H1 (cell line): Measurements from ENCODE around the gene DUSP3. TPM values are rescaled to one million over a fixed set of nuclear protein-coding genes. Genes with fewer than 3 reads are reported as not detected.

ENCODE experiments used
- CTCF ChIA-PET: fragments of 300-600 bp; sonication (Branson Sonifier 250); formaldehyde crosslinking; loops from one replicate; lab custom pipeline; 2021; ENCODE audit not compliant: partially characterized antibody; lab: Charles Lee
- POLR2A ChIA-PET: fragments of 300-600 bp; sonication (Branson Sonifier 250); formaldehyde crosslinking; loops from one replicate; lab custom pipeline; 2021; ENCODE audit warnings: inconsistent platforms; ENCODE audit not compliant: partially characterized antibody; lab: Charles Lee
- DNase-seq, 2 experiments: peaks; one replicate each; pipeline versions ENCODE4 v3.0.0 to v3.0.0-alpha.2; 2010 to 2022; ENCODE audit warnings: low spot score in 2 of 2, low read depth in 1 of 2, mixed read lengths in 1 of 2
- FAIRE-seq: peaks from 2 replicates; lab custom pipeline; 2011; peaks lifted over from hg19 to GRCh38; lab: Jason Lieb, UNC
- H2AFZ ChIP-seq: 2 replicates; pipeline ENCODE4 v1.8.1; 2012; ENCODE audit warnings: low read length, inconsistent platforms
- H2AK5ac ChIP-seq: 2 replicates; pipeline ENCODE4 v1.6.1; 2013; ENCODE audit warnings: low read depth, low read length
- H2BK120ac ChIP-seq: replicated peaks from 2 replicates; pipeline ENCODE3; 2013; ENCODE audit warnings: low read depth, low read length, inconsistent platforms
- H2BK12ac ChIP-seq: 2 replicates; pipeline ENCODE4 v1.6.1; 2013; ENCODE audit warnings: low read depth, low read length
- H2BK15ac ChIP-seq: 2 replicates; pipeline ENCODE4 v1.6.1; 2013; ENCODE audit warnings: low read length
- H2BK20ac ChIP-seq: 2 replicates; pipeline ENCODE4 v1.6.1; 2013; ENCODE audit warnings: low read length
- H2BK5ac ChIP-seq: 2 replicates; pipeline ENCODE4 v1.6.1; 2013; ENCODE audit warnings: low read depth, low read length
- H3K14ac ChIP-seq: 2 replicates; pipeline ENCODE4 v1.6.1; 2013; ENCODE audit warnings: inconsistent platforms; ENCODE audit not compliant: insufficient read length
- H3K18ac ChIP-seq: 2 replicates; pipeline ENCODE4 v1.6.1; 2013; ENCODE audit warnings: low read length; ENCODE audit errors: extremely low read depth
- H3K23ac ChIP-seq: 2 replicates; pipeline ENCODE4 v1.6.1; 2013; ENCODE audit warnings: inconsistent platforms; ENCODE audit not compliant: insufficient read length
- H3K23me2 ChIP-seq: 2 replicates; pipeline ENCODE4 v1.6.1; 2013; ENCODE audit warnings: low read depth, low read length
- H3K27ac ChIP-seq: 2 replicates; pipeline ENCODE4 v1.6.1; 2011; ENCODE audit warnings: low read depth, low read length, inconsistent platforms
- H3K27me3 ChIP-seq, 4 experiments: replicated peaks in 1 of 4; 1 replicate in 1 of 4; 2 replicates in 3 of 4; pipeline versions ENCODE4 v1.6.1 to v1.8.1; 2011 to 2013; ENCODE audit warnings: low read length in 3 of 4, mild to moderate bottlenecking in 3 of 4, inconsistent platforms in 2 of 4, mixed read lengths in 2 of 4, moderate library complexity in 1 of 4; ENCODE audit not compliant: control insufficient read depth in 3 of 4, insufficient read depth in 3 of 4; ENCODE audit errors: extremely low read depth in 1 of 4
- H3K36me3 ChIP-seq, 4 experiments: 2 replicates each; pipeline versions ENCODE4 v1.6.1 to v1.8.1; 2011 to 2013; ENCODE audit warnings: mild to moderate bottlenecking in 4 of 4, low read length in 3 of 4, moderate library complexity in 2 of 4, control low read depth in 1 of 4, inconsistent platforms in 1 of 4; ENCODE audit not compliant: insufficient read depth in 4 of 4, control insufficient read depth in 2 of 4
- H3K4ac ChIP-seq: replicated peaks from 2 replicates; pipeline ENCODE3; 2013; ENCODE audit warnings: low read length, low read depth, mixed read lengths, inconsistent platforms; ENCODE audit not compliant: insufficient read length
- H3K4me1 ChIP-seq, 4 experiments: replicated peaks in 1 of 4; 1 replicate in 1 of 4; 2 replicates in 3 of 4; pipeline versions ENCODE4 v1.6.1 to v1.8.1; 2011 to 2013; ENCODE audit warnings: low read length in 3 of 4, inconsistent platforms in 2 of 4, mixed read lengths in 1 of 4; ENCODE audit not compliant: insufficient read depth in 4 of 4, control insufficient read depth in 3 of 4
- H3K4me2 ChIP-seq, 2 experiments: 2 replicates each; pipeline versions ENCODE4 v1.6.1 to v1.8.1; 2011 to 2013; ENCODE audit warnings: low read depth in 2 of 2, low read length in 2 of 2, control low read depth in 1 of 2, inconsistent platforms in 1 of 2, mild to moderate bottlenecking in 1 of 2; ENCODE audit not compliant: insufficient read depth in 1 of 2
- H3K4me3 ChIP-seq, 4 experiments: fragments of 200-600, 300-600 bp in 1 of 4; sonication (generic), shearing (Covaris generic), sonication (Bioruptor Twin) in 1 of 4; 2 replicates each; pipeline versions ENCODE4 v1.5.1 to v1.8.1; 2011 to 2016; ENCODE audit warnings: low read length in 4 of 4, low read depth in 3 of 4, control low read depth in 2 of 4, inconsistent platforms in 2 of 4, mild to moderate bottlenecking in 2 of 4, mixed read lengths in 1 of 4, moderate library complexity in 1 of 4; ENCODE audit not compliant: insufficient read depth in 2 of 4; ENCODE audit errors: extremely low read depth in 1 of 4
- H3K56ac ChIP-seq: replicated peaks from 2 replicates; pipeline ENCODE3; 2013; ENCODE audit warnings: low read depth, mild to moderate bottlenecking, mixed read lengths, low read length, inconsistent platforms; ENCODE audit not compliant: insufficient read length
- H3K79me1 ChIP-seq: 2 replicates; pipeline ENCODE4 v1.6.1; 2013; ENCODE audit warnings: low read depth, low read length, control low read depth
- H3K79me2 ChIP-seq, 2 experiments: 2 replicates each; pipeline versions ENCODE4 v1.6.1 to v1.8.1; 2012 to 2013; ENCODE audit warnings: low read length in 2 of 2, mild to moderate bottlenecking in 2 of 2, inconsistent platforms in 1 of 2; ENCODE audit not compliant: insufficient read depth in 2 of 2, control insufficient read depth in 1 of 2
- H3K9ac ChIP-seq, 4 experiments: replicated peaks in 1 of 4; 1 replicate in 1 of 4; 2 replicates in 3 of 4; pipeline versions ENCODE4 v1.6.1 to v1.8.1; 2011 to 2013; ENCODE audit warnings: low read depth in 3 of 4, low read length in 3 of 4, control low read depth in 2 of 4, mild to moderate bottlenecking in 2 of 4, moderate library complexity in 2 of 4, inconsistent platforms in 1 of 4; ENCODE audit errors: extremely low read depth in 1 of 4
- H3K9me3 ChIP-seq, 2 experiments: 2 replicates each; pipeline versions ENCODE4 v1.6.1 to v1.8.1; 2012 to 2013; ENCODE audit warnings: mild to moderate bottlenecking in 2 of 2, moderate library complexity in 2 of 2, control low read depth in 1 of 2, inconsistent platforms in 1 of 2, low read depth in 1 of 2, low read length in 1 of 2, mixed read lengths in 1 of 2; ENCODE audit not compliant: insufficient read depth in 2 of 2
- H4K20me1 ChIP-seq, 2 experiments: replicated peaks in 1 of 2; 2 replicates each; pipeline versions ENCODE3 to v1.8.1; 2011 to 2013; ENCODE audit warnings: inconsistent platforms in 2 of 2, low read length in 2 of 2, mild to moderate bottlenecking in 1 of 2; ENCODE audit not compliant: insufficient read depth in 2 of 2, control insufficient read depth in 1 of 2
- H4K5ac ChIP-seq: 2 replicates; pipeline ENCODE4 v1.6.1; 2013; ENCODE audit warnings: low read length, low read depth, mixed read lengths, inconsistent platforms; ENCODE audit not compliant: insufficient read length
- H4K8ac ChIP-seq: 2 replicates; pipeline ENCODE4 v1.8.0; 2013; ENCODE audit warnings: mild to moderate bottlenecking, moderate library complexity, low read length, inconsistent platforms; ENCODE audit not compliant: insufficient read depth; ENCODE audit errors: extremely low read depth
- H4K91ac ChIP-seq: replicated peaks from 2 replicates; pipeline ENCODE3; 2013; ENCODE audit warnings: low read length, mixed read lengths, inconsistent platforms; ENCODE audit not compliant: insufficient read length
- BRCA1 ChIP-seq: IDR thresholded peaks from 2 replicates; pipeline ENCODE4 v1.6.1; 2012; ENCODE audit warnings: low read depth, low read length, improper control_type of control experiment
- CBX5 ChIP-seq: fragments of 300-800, 300-1000 bp; sonication (generic); IDR thresholded peaks from 2 replicates; pipeline ENCODE4 v1.7.1; 2016; ENCODE audit warnings: antibody characterized with exemption, low read length, low read depth
- CHD1 ChIP-seq: IDR thresholded peaks from 2 replicates; pipeline ENCODE4 v1.6.1; 2012; ENCODE audit warnings: low read depth, low read length, improper control_type of control experiment
- HDAC2 ChIP-seq, 2 experiments: fragments of 300-600 bp in 1 of 2; sonication (generic) in 1 of 2; IDR thresholded peaks; 2 replicates each; pipeline ENCODE4 v1.6.1; 2011 to 2012; ENCODE audit warnings: low read depth in 2 of 2, low read length in 2 of 2, mild to moderate bottlenecking in 2 of 2, moderate library complexity in 2 of 2, borderline replicate concordance in 1 of 2, inconsistent platforms in 1 of 2
- KDM1A ChIP-seq: fragments of 200-600, 300-600 bp; sonication (generic); IDR thresholded peaks from 2 replicates; pipeline ENCODE4 v1.7.1; 2016; ENCODE audit warnings: mild to moderate bottlenecking, low read length, borderline replicate concordance
- KDM5A ChIP-seq: fragments of 200-600 bp; IDR thresholded peaks from 2 replicates; pipeline ENCODE4 v1.7.1; 2012; ENCODE audit warnings: mild to moderate bottlenecking, low read length, inconsistent platforms, mixed read lengths
- POLR2A ChIP-seq, 2 experiments: IDR thresholded peaks; 1 replicate in 1 of 2; 2 replicates in 1 of 2; pipeline ENCODE4 v1.6.1; 2011; ENCODE audit warnings: low read depth in 2 of 2, low read length in 2 of 2, mild to moderate bottlenecking in 2 of 2; ENCODE audit errors: control extremely low read depth in 1 of 2
- RFX5 ChIP-seq: IDR thresholded peaks from 2 replicates; pipeline ENCODE4 v1.6.1; 2011; ENCODE audit warnings: low read depth, low read length, improper control_type of control experiment, borderline replicate concordance
- TAF7 ChIP-seq: optimal IDR thresholded peaks from 2 replicates; pipeline ENCODE3; 2011; ENCODE audit warnings: low read depth, mild to moderate bottlenecking, inconsistent platforms, low read length, moderate library complexity, borderline replicate concordance
- TBP ChIP-seq: IDR thresholded peaks from 2 replicates; pipeline ENCODE4 v1.6.1; 2011; ENCODE audit warnings: low read depth, low read length, improper control_type of control experiment
- WGBS, 2 experiments: shearing (Covaris generic) in 1 of 2; methylation state at CpG; one replicate each; pipeline versions ENCODE4 v1.1.6 to v1.1.7; 2013 to 2015; ENCODE audit warnings: low lambda C conversion rate in 2 of 2, mixed read lengths in 2 of 2, inconsistent platforms in 1 of 2, low coverage in 1 of 2, missing lambda C conversion rate in 1 of 2; ENCODE audit not compliant: insufficient replicate concordance in 2 of 2, insufficient coverage in 1 of 2, insufficient read length in 1 of 2; ENCODE audit errors: extremely low coverage in 1 of 2, missing lambda C conversion rate in 1 of 2; 5-methylcytosine and 5-hydroxymethylcytosine counted together
- polyA plus RNA-seq, 7 experiments: library from polyadenylated mRNA; depleted of rRNA in 3 of 7; stranded (reverse) in 5 of 7; unstranded in 2 of 7; fragments of >200 nt in 5 of 7; fragments of 200-250 nt in 2 of 7; gene quantifications; 1 replicate in 5 of 7; 2 replicates in 1 of 7; 4 replicates in 1 of 7; pipeline versions ENCODE4 v1.2.1 to v1.2.3, GENCODE V29; 2011 to 2013; ENCODE audit warnings: missing spikeins in 2 of 7, mixed read lengths in 2 of 7
- total RNA-seq: library from RNA; stranded (reverse); fragmentation: NEBNext Ultra II Directional; extraction: Animal tissue kit (Norgen Biotek cat#: 25700); gene quantifications from 2 replicates; pipeline ENCODE4 v1.2.1, GENCODE V29; 2021
- TF ChIP-seq, protein P1 (sequence below): IDR thresholded peaks from 2 replicates; pipeline ENCODE4 v1.6.1; 2012; ENCODE audit warnings: inconsistent platforms

Gene DUSP3
- total and polyA plus RNA-seq, 2 of the 8 experiments (the other 6 are each of a cell fraction or from before 2014, with no cell fraction given) = 15.1 to 21.2 TPM

DNA sequence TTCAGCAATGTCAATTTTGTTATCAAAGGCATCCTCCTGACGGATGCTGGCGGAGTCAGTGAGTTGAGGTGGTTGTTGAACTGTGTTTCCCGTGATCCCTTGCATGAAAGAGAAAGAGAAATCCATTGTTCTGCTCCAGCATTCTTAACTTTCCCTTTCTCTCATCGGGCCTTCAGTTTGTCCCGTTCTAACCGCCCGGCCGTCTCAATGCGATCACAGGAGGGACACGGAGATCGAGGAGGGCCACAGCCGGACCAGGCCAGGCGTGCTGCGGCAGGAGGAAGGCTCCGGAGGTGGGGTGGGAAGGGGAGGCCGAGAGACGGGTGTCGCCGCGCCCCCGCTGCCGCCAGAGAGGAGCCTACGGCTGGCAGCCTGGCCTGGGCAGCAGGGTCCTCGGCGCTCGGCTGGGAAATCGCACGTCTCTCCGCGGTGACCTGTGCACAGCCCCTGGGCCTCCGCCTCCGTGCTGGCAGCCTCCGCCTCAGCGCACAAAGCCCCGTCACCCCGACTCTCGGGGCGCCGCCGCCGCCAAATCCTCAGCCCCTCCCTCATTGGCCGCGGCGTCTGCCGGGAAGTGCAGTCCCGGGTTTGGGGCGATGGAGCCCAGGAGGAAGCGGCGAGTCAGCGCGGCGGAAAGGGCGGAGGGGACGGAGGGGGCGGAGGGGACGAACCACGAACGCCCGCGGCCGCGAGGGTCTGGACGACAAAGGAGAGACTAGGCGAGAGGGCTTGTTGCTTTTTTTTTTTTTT is 58.3 kb downstream of the DUSP3 start:
- FAIRE-seq = no peak
- 12% methylated on average over 31 of the region's 64 CpGs; no CpG with 5 or more reads in 1 of the 2 experiments for WGBS, 2 experiments
- Histone ChIP-seq H3K27me3 (peaks cover 0 to under 1% (median under 1%) of the 10 kb centered on the region in 4 experiments; a peak in 4 of 7 replicates), H3K4me3 (peak overlapping the region; percentile 34 to 68 (median 39)), H3K4me1 (peaks cover 0 to 3% (median 1%) of the 10 kb centered on the region in 4 experiments; a peak in 3 of 7 replicates), H2BK12ac (peak overlapping the region; percentile 30; the same call in 1 of the 2 replicates), H3K4ac (peak overlapping the region; percentile 83), H3K23me2 (peaks cover 5% of the 10 kb centered on the region; the same call in 1 of the 2 replicates), H3K9me3 (no peaks in the 10 kb centered on the region), H3K79me1 (no peaks in the 10 kb centered on the region), H3K56ac (peak overlapping the region; percentile 65), H3K14ac (no peak overlapping the region), H3K23ac (no peak overlapping the region), H2AFZ (peak overlapping the region; percentile 70; the same call in 1 of the 2 replicates), H2BK20ac (no peak overlapping the region), H2BK120ac (no peak overlapping the region), H2BK5ac (peak overlapping the region; percentile 87; the same call in 1 of the 2 replicates), H3K36me3 (no peaks in the 10 kb centered on the region), H3K18ac (peak overlapping the region; percentile 89; the same call in 1 of the 2 replicates), H3K4me2 (peak overlapping the region; percentile 60 to 91), H4K5ac (peak overlapping the region; percentile 69), H3K9ac (peak overlapping the region; percentile 63 to 84 (median 71)), H4K91ac (peak overlapping the region; percentile 87), H4K8ac (peak overlapping the region; percentile 97), H2AK5ac (no peak overlapping the region), H3K27ac (peak overlapping the region; percentile 64), H3K79me2 (no peaks in the 10 kb centered on the region), H4K20me1 (no peaks in the 10 kb centered on the region), H2BK15ac (peak overlapping the region; percentile 29; the same call in 1 of the 2 replicates)
- CTCF ChIA-PET = interaction anchor here (0.6 to 1.2 kb wide), 3 partner anchors 27 to 47 kb away, joined by 3 to 4 read pairs (median 4); no protein-coding TSS in a partner anchor
- POLR2A ChIA-PET = interaction anchor here (1.4 kb wide), 1 partner anchor 13 kb away, joined by 6 read pairs; no protein-coding TSS in a partner anchor
- peak in 1 of 2 experiments; percentile 81 for DNase-seq
- TF ChIP-seq, protein P1, sequence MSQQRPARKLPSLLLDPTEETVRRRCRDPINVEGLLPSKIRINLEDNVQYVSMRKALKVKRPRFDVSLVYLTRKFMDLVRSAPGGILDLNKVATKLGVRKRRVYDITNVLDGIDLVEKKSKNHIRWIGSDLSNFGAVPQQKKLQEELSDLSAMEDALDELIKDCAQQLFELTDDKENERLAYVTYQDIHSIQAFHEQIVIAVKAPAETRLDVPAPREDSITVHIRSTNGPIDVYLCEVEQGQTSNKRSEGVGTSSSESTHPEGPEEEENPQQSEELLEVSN = peak; percentile 21
- TF ChIP-seq CHD1 (no peak), CBX5 (no peak), TAF7 (peak; percentile 30), RFX5 (no peak), KDM5A (no peak), POLR2A (IDR thresholded peaks at IDR 0.05; ENCODE audit: control extremely low read depth in 1 of 2, low read depth in 2 of 2, low read length in 2 of 2) (peak; percentile 42 to 81), HDAC2 (IDR thresholded peaks at IDR 0.05; ENCODE audit: borderline replicate concordance in 1 of 2, low read depth in 2 of 2, low read length in 2 of 2) (no peak), KDM1A (no peak), TBP (no peak), BRCA1 (no peak)
